A549 (cell line): ENCODE measurements around the gene HS3ST3B1.

Experiments used
- SMC3 ChIP-seq: fragments of >200 bp; sonication (Bioruptor Twin); formaldehyde crosslinking; IDR thresholded peaks from 3 replicates; pipeline ENCODE4 v1.6.1; 2018; ENCODE audit warnings: inconsistent platforms
- USF2 ChIP-seq: fragments of 450-650 bp; IDR thresholded peaks from 2 replicates; pipeline ENCODE4 v1.6.1; 2014; ENCODE audit warnings: antibody characterized with exemption

DNA sequence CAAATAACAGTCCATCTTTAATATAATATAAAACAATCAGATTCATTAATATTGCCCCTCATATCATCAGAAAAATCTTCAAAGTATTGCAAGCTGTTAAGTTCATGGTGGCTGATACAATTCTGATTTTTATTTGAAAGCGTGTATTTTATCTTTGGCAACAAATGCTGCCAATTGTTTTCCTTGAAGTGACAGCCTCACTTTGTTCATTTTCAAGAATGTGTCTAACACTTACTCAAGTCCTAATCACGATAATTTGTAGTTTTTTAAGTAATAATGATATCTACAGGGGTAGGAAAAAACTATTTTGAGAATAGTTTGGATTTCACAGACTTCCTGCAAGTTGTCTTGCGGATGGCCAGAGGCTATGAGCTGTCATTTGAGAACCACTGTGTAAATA lies 75.8 kb downstream of the HS3ST3B1 start:
- TF ChIP-seq SMC3: no peak
- TF ChIP-seq USF2: no peak
